Endometrial microvascular endothelial cells (primary cell): Measurements from ENCODE around the gene MEF2A. TPM values are rescaled to one million over a fixed set of nuclear protein-coding genes. Genes with fewer than 3 reads are reported as not detected.
"Not testable (repeated sequence)": the region's sequence is repeated elsewhere in the genome, so short reads cannot be mapped to it uniquely, and the experiment has no call there.

ENCODE experiments used
- in situ Hi-C: cut with HindIII; loops from 2 replicates; pipeline ENCODE4 v1.10.0; 2017; ENCODE audit warnings: low sequenced_read_pairs, low pct_unique_long_range_greater_than_20kb; ENCODE audit errors: inconsistent ontology term
- total RNA-seq: library from RNA; depleted of rRNA; stranded (reverse); fragments of >200 nt; gene quantifications from one replicate; pipeline ENCODE4 v1.2.3, GENCODE V29; 2015; ENCODE audit errors: inconsistent ontology term

The MEF2A gene
- total RNA-seq, 1 donor from 2014 or later: 28.8 TPM

DNA sequence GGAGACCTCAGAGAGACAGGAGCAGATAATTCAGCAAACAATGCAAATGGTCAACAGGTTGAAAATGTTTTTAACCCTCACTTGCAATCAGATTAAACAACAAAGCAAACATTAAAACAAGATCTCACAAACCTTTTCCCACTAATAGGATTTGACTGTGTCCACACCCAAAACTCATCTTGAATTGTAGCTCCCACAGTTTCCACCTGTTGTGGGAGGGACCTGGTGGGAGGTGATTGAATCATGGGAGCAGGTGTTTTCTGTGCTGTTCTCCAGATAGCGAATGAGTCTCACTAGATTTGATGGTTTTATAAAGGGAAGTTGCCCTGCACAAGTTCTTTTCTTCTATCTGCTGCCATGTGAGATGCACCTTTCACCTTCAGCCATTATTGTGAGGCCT lies 168.8 kb downstream of the MEF2A start:
- in situ Hi-C loops: loop anchor here (25.0 kb wide), 1 partner anchor 447 kb away; no protein-coding TSS in a partner anchor

DNA sequence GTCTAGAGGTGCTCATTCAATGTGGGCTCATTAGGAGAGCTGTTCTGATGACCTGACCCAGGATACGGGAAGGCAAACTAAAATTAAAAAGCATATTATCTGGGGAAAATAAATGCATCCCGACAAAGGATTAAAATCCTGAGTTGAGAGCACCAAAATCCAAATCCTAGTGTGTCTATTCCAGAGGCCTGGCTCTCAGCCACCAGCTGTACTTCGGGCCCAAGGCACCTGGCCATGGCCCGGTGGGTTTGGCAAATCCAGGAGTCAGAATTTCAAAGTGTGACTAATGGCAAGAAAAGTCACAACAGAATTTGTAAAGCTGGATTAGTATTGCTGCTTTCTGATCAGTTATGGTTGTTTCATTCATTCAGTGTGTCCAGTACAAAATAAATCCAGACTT lies 170.1 kb downstream of the MEF2A start:
- in situ Hi-C loops: loop anchor here (25.0 kb wide), 1 partner anchor 449 kb away; no protein-coding TSS in a partner anchor

DNA sequence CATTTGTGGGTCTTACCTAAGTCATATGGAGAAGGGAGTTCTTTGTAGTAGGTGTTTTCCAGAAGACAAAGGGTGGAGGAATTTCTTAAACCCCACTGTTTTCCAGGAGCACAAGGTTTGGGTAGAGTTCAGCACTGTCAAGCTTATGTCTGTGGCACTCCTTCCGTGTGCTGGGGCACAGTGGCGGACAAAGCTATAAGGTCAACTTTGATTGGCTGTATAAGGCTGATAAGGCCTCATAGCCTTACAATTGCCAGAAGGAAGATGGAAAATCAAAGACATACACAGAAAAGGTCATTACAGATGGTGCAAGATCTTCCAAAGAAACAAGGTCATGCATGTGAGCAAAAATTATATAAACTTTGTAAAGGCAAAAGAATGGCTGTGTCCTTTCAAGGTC lies 170.9 kb downstream of the MEF2A start:
- in situ Hi-C loops: loop anchor here (25.0 kb wide), 1 partner anchor 449 kb away; no protein-coding TSS in a partner anchor

DNA sequence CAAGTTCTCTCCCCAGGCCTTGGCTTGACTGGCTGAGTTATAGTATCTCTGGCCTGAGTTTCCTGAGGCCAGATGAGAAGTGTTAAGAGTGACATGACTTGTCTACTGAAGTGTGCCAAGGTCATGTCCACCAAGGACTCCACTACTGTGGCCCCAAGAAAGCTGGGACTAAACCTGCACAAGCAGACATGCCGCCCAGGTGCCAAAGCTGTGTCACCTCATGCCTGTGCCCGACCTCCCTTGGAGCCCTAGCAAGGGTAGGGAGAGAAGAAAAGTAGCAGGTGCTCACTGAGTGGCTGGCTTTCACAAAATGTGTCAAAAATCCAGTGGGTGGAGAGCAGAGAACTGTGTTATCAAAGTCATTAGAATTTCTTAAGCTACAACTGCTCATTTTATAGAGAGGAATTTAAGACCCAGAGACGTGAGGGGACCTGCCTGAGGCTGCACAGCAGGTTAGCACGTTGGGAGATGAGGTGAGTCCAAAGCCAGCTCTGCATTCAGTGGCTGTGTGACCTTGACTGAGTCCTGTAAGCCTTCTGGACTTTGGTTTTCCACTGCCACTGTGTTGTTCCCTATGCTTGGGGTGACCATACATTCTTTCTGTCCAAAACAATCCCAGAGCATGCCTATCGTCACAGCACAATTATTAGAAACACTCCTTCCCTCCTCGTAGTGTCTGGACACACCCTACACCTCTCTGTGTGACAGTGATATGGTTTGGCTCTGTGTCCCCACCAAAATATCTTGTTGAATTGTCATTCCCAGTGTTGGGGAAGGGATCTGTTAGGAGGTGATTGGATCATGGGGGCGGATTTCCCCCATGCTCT lies 172.4 kb downstream of the MEF2A start:
- in situ Hi-C loops: loop anchor here (25.0 kb wide), 1 partner anchor 451 kb away; no protein-coding TSS in a partner anchor

DNA sequence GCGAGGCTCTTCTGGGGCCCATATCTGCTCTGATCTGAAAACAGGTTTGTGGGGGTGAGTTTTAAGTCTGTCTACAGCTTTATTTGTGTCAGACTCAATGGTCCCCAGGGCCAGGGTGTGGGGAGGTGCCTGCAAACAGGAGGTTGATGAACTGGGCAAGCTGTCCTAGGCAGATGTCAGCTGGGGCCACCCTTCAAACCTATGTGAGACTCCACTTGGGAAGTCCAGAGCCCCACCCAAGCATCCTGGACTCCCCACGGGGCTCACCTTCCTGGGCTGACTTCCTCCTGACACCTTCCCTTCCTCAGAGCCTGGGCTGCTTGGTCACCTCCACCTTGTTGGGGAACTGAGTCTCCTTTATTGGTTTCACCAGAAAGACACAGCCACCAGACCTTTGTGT lies 176.1 kb downstream of the MEF2A start:
- in situ Hi-C loops: loop anchor here (25.0 kb wide), 1 partner anchor 455 kb away; no protein-coding TSS in a partner anchor

DNA sequence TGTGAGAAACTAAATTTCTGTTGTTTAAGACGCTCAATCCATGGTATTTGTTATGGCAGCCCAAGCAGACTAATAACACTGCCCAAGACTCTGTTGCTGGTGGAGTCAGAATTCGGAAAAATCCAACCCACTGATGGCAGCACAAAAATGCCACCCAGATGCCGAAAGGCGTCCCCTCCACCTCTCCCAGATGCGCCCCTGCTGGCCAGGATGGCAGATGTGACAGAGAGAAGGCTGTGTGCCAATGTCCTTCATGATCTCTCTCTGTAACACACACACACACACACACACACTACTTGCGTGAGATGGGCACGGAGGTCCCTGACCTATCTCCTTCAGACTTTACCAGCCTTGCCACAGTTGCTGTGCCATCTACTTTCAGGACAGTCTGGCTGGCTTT lies 178.4 kb downstream of the MEF2A start:
- in situ Hi-C loops: loop anchor here (25.0 kb wide), 1 partner anchor 457 kb away; no protein-coding TSS in a partner anchor

DNA sequence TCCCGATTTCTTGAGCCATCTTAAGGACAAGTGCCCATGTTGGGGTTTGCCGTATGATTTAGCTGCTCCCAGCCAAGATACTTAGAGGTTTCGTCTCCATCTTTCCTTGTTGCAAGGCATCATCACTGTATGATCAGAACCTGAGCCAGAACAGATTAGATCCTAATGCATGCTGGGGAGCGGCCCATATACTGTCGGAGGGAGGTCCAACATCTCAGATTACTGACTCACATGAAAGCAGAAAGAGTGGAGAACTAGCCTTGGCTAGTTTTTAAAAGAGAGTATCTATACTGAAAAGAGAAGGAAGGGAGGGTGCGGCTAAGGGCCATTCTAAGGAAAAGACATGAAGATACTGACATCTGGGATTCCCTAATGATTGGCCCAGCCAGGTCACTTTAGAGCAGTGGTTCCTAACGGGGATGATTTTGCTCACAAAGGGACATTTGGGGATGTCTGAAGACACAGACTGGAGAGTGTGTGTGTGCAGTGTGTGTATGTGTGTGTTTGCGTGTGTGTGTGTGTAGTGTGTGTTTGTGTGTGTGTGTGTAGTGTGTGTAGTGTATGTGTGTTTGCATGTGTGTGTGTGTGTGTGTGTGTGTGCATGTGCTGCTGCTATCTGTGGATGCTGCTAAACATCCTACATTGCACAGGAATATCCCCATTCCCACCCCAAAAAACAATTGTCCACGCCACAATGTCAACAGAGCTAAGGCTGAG lies 179.7 kb downstream of the MEF2A start:
- in situ Hi-C loops: loop anchor here (25.0 kb wide), 1 partner anchor 458 kb away; no protein-coding TSS in a partner anchor

DNA sequence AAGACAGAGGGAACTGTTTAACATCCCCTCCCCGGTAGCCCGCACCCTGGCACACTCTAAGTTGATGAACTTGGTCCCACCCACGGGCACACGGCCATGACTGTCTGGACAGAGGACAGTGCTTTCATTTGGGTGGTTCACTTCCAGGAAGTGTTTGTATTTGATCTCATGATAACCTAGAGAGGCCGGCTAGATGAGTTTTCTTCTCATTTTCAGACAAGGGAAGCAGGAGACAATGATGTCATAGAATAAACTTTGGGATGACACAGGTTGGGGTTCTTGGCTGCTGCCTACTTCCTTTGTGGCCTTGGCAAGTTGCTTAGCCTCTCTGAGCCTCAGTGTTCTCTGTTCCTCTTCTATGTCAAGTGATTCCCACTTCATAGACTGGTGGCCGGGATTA lies 183.6 kb downstream of the MEF2A start:
- in situ Hi-C loops: loop anchor here (25.0 kb wide), 1 partner anchor 462 kb away; no protein-coding TSS in a partner anchor

DNA sequence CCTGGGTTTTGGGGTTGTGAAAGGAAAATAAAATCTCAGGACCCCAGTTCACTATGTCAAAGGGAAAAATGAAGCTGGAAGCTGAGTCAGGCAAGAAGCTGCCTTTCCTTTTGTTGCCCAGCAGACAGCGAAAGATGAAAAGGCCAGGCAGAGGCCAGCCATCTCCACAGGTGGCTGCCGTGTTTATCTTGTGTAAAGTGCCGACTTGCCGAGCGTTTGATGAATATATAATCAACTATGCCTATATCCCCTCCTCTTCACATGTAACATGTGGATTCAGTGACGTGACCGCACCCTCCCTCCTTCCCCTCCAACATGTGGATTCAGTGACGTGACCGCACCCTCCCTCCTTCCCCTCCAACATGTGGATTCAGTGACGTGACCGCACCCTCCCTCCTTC lies 184.5 kb downstream of the MEF2A start:
- in situ Hi-C loops: not testable (repeated sequence)

DNA sequence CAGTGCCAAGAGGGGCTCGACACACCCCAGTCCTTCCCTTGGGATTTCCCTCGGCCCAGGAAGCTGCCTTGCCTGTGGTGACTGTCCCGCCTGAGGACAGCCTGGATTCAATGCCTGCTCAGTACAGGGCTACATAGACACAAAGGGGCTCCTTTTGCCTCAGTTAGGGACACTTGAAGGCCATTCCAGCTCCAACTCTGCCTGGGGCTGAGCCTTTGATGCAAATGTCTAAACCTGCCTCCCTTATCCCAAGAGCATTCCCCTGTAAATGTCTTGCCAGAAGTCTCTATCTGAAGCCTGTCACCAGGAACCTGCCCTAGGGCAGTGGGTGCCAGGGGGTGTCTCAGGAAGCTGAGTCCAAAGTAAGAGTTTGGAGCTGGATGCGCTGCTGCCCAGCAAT lies 186.8 kb downstream of the MEF2A start:
- in situ Hi-C loops: no loop called here

DNA sequence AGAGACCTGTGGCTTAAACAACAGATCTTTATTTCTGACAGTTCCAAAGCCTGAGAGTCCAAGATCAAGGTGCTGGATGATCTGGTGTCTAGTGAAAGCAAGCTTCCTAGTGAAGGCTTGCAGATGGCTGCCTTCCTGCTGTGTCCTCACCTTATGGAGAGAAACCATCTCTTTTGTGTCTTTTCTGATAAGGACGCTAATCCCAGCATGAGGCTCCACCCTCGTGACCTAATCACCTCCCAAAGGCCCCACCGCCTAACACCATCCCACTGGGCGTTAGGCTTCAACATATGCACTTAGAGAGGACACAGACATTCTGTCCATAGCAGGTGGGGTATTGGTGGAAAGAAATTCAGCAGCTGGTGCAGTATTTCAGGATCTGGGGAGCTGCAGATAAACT lies 187.3 kb downstream of the MEF2A start:
- in situ Hi-C loops: no loop called here

DNA sequence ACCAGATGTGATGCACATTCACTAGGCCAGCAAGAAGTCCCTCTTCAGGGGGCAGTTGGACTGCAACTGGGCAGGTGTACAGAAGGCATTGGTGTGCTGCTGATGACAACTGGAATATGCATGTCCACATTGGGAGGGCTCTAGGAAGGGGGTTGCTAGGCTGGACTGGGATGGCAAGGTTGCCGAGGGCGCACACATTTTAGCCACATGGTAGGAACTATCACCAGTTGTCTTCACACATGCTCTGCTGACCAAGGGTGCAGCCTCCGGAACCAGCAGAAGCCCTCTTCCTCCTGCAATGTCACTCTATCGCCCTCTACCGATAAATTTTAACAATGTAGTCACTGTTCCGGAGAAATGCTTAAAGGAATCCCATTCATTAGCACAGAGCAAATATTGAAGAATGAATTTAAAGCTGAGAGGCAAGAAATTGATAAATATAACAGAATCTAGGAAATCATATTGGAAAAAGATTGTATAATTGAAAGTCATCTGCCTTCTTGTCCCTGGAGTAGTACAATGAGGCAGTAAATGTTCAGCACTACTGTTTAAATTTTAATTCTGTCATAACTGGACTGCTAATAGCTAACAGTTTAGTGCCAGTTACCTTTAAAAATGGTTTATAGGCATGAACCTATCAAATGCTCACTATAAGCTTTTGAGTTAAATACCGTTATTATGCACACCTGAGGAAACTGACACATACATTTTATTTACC lies 190.1 kb downstream of the MEF2A start:
- in situ Hi-C loops: no loop called here

DNA sequence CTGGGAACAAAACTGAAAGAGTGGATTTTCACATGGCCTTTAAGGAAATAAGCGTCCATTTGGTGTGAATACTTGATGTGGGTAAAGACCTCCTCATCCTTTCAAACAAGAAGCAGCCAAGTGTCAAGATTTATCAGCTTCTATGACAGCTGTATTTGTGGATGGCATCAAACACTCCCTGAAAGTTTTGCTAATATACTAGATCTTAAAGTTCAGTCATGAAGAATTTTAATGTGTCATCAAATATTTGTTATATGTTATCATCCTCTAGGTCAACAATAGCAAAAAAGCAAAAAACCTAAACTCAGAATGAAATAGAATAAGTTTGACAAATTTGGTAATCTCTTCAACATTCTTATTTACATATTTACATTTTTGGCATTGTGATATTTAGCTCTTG lies 196.5 kb downstream of the MEF2A start:
- in situ Hi-C loops: no loop called here

DNA sequence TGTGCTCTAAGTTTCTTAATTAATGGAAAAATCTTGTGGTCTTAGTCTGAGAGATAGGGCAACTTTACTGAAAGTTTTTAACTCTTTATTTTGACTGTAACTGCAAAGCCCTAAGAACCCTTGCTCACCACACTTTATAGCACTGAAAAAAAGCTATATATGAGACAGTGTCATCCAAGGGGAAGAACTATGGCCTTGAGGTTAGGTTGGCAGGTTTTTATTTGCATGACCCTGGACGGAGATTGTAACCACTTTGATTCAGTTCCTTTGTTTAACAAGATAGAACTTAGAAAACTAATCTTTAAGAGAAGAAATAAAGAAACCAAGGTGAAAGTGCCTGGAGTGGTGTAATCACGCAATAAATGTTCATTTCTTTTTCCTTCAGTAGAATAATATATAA lies 198.0 kb downstream of the MEF2A start:
- in situ Hi-C loops: no loop called here

DNA sequence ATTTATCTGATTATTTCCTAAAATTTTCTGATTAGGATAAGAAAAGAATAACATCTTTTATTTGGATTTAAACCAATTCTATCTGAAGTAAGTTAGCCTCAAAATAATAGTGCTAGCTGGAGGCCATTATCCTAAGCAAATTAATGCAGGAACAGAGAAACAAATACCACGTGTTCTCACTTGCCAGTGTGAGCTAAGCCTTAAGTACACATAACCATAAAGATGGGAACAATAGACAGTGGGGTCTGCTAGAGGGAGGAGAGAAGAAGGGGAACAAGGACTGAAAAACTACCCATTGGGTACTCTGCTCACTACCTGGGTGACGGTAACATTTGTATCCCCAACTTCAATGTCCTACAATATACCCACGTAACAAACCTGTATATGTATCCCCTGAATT lies 198.7 kb downstream of the MEF2A start:
- in situ Hi-C loops: no loop called here

Other genes with a start within 250 kb of the MEF2A start
- gene LYSMD4, start 167.5 kb downstream of the MEF2A start, total RNA-seq: 5.7 TPM